HG03521 (cell line): ENCODE data around the gene TSNAXIP1.

Source experiments
- ATAC-seq: cut with Tn5 transposase; IDR thresholded peaks from one replicate; pipeline ENCODE4 v1.9.1; 2021; ENCODE audit warnings: mild to moderate bottlenecking, moderate library complexity; ENCODE audit not compliant: unreplicated experiment

Gene TSNAXIP1

DNA sequence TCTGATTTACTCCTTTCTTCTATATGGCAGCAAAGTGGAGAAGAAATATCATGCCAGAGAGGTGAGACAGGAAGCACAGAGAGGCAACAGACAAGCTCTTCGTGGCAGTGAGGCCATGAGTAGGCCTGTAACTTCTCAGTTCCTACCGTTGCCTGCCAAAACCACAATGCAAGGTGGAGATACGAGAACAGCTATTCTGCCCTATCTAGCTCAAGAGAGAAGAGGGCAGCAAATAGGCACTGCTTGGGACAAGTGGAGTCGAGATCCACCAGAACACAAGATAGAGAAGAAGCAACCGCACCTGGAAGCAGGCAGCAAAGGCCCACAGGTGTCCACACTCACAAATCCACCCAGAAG, 25.1 kb upstream of the TSNAXIP1 start:
- ATAC-seq, result no peak

DNA sequence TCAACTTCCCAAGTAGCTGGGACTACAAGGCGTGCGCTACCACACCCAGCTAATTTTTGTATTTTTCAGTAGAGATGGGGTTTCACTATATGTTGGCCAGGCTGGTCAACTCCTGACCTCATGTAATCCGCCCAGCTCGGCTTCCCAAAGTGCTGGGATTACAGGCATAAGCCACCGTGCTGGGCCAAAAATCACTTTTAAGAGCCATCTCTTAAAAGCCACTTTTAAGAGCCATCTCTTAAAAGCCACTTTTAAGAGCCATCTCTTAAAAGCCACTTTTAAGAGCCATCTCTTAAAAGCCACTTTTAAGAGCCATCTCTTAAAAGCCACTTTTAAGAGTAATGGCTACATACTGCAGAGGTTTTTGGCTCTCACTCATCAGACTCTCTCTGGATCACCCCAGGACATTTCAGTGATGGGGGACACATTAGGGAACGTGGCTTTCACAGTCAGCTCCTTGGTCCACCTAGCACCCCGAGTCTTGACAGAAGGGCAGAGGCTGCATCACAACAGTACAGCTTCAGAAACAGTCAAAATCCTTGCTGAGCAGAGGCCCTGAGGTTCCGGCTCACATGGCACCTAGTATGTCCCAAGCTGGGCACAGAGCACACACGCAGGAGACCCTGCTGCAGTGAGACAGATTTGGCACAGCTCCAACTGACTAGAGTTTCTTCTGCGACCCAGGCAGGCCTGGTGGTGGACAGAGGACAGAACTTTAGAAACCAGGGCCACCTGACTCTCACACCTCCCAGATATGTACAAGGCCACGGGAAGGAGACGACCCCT, 23.9 kb upstream of the TSNAXIP1 start:
- ATAC-seq, result no peak

DNA sequence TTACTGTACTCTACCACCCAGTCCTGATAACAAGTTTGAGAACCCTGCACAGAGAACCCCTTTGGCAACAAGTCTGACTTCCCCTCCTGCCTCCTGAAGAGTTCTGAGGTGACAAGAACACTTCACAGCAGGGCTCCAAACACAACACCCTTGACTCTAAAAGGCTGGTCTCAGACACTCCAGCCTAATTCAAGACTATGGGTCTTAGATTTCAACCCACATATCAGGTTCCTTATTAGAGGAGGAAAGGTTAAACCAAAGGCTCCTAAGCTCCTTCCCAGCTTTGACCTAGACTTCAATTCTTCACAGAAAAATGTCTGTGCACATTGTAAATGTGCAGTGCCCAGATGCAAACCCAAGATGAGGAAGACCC, 23.4 kb upstream of the TSNAXIP1 start:
- ATAC-seq, result no peak

DNA sequence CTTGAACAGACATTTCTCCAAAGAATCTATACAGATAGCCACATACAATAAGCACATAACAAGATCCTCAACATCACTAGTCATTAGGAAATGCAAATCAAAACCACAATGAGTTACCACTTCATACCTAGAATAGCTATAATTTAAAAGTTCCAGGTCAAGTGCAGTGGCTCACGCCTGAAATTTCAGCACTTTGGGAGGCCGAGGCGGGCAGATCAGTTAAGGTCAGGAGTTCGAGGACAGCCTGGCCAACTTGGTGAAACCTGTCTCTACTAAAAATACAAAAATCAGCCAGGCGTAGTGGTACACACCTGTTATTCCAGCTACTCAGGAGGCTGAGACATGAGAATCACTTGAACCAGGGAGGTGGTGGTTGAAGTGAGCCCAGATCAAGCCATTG, 20.2 kb upstream of the TSNAXIP1 start:
- no peak for ATAC-seq

DNA sequence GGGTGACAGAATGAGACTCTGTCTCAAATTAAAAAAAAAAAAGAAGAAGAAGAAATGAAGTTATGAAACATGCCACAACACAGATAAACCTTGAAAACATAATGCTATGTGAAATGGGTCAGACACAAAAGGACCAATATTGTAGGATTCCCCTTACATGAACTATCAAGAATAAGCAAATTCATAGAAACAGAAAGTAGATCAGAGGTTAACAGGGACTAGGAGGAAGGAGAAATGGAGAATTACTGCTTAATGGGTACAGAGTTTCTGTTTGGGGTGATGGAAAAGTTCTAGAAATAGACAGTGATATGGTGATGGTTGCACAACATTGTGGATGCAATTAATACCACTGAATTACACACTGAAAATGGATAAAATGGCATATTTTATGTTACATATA, 16.6 kb upstream of the TSNAXIP1 start:
- ATAC-seq, result no peak

DNA sequence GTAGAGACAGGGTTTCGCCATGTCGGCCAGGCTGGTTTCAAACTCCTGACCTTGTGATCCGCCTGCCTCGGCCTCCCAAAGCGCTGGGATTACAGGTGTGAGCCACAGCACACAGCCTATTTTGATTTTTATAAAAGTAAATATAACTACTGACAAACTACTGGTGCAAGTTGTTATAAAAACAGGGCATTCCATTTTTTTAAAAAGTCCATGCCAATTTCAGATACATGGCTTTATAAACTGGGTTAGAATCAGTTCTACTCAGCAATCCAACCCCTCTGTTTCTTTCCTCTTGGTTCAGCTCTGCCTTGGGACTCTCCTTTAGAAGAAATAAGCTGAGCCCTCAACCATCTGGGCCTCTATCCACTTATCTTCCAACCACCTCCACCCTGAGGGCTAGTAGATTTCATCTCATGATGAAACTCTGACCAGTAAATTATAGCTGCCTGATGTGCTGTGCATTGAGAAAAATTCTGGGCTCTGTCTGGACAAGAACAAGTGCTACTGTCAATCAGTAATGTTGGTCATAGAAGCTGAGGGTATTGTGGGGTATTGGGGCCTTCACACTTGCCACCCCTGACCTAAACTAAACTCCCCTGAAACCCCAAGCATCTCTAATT, 10.5 kb upstream of the TSNAXIP1 start:
- ATAC-seq, result no peak

DNA sequence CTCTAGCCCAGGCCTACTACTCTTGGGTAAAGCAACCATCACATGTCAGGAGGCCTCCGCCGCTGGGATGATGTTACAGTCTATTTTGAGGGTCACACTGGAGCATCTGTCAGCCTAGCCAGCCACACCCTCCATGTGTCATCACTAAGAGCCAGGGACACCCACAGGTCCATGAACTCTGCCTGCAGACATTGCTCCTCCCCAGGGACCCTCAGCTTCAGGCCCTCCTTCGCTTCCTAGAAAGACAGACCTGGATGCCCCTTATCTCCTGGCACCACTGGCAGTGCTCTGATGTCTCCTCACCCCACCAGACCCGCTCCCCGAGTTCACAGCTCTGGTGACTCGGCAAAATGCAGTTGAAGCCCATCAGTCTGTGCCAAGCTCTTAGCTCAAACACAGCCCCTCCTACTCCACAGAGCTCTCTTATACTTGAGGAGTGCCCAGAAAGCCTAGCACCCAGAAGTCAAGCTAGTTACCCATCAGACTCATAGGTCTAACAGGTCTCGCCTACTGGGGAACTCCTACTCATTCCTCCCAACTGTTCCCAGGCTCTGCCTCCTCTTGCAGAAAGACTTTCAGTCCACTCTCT, 6.3 kb upstream of the TSNAXIP1 start:
- ATAC-seq, result no peak

DNA sequence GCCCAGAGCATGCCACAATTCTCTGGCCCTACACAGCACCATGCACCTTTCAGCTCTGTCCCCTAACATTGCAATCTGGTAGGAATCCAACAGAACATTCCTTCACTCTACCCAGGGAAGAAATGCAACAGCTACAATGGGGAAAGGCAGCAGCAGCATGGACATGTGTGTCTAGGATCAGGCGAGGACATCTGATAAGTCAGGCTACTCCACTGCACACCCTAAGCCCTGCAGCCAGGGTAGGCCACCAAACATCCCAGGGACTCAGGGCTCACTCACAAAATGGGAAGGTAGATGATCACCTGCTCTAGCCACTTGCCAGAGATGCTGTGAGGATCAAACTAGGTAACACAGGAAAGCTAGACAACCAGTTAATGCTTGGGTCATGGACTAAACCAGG, 5.4 kb upstream of the TSNAXIP1 start:
- no peak for ATAC-seq

DNA sequence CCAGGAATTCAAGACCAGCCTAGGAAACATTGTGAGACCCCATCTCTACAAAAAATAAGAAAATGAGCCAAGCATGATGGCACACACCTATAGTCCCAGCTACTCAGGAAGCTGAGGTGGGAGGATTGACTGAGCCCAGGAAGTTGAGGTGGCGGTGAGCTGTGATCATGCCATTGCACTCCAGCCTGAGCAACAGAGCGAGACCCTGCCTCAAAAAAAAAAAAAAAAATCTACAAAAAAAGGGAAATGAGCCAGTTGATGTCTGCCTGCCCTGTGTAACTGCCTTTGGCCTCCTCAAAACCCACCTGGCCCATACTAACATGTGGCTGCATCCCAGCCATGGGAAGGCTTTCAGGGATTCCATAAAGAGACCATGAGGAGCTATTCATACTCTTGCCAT, 4.8 kb upstream of the TSNAXIP1 start:
- no peak for ATAC-seq

DNA sequence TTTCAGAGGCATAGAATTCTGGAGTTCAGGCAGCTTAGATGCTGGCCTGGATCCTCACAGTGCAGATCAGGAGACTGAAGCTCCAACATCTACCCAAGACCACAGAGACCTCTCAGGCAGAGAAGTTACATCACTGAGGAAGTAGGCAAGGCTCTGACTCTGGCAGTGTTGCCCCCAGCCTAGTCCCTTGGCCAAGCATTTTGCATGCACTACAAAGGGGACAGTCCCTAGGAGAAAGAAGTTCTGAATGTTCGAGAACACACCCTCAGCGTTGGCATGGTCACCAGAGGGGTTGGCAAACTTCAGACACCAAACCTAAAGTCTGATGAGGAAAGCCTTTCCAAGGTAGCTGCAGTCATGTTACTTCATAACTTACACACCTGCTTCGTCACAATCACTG, 2.8 kb upstream of the TSNAXIP1 start:
- no peak for ATAC-seq

DNA sequence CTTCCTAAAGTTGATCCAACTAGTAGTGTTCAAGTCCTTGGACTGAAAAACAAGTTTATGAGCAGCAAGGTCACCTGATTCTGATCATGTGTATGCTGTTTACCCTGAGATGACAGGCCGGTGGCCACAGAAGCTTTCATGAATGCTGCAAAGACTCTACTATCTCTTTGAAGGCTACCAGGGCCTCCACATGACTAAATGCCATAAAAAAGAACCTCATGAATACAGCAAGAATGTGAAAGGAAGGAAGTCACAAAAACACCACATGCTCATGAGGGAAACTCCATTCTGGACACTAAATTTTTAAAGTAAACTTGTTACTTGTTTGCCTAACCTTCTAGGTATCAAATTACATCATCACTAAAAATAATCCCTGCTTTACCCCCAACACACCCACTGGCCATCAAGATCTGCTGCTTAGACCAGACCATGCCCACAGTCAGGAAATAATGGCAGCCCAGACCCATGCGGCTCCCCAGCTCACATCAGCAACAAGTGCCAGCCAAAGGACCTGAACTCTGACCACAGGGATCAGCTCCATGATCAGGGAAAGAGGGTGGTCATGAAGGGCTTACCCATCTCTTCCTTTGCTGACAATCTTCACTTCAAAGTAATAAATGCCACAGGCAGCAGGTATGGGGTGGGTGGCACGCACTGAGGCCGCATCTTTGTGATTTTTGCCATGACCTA, 1.7 kb upstream of the TSNAXIP1 start:
- no peak for ATAC-seq

DNA sequence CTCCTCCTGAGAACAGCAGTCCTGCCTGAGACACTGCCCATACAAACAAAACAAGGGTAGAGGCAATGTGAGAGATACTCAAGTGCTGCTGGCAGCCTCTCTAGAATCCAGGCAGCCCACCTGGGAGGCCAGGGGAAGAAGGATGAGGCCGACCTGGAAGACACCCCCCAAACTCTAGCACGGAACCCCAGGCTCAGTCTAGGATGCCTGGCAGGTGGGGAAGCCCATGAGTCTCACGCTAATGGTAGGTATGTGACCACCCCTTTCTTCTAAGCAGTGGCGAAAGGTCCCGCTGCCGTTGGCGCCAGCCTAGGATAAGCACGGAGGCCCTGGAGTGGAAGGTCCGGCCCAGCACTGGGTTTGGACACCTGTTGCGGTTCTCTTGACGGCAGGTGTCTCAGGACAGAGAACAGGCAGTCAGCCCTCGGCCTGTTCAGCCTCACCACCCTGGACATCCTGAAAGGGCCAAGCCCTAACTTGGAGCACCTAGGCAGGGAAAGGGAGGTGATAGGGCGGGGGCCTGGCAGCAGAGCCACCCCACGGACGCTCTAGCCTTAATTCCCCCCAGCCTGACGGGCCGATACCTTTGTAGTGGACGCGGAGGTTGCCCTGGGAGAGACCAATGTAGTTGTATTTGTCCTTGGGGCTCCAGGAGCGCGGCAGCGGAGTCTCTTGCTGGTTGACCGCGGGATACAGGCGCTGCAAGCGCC, 816 bp upstream of the TSNAXIP1 start:
- no peak for ATAC-seq

DNA sequence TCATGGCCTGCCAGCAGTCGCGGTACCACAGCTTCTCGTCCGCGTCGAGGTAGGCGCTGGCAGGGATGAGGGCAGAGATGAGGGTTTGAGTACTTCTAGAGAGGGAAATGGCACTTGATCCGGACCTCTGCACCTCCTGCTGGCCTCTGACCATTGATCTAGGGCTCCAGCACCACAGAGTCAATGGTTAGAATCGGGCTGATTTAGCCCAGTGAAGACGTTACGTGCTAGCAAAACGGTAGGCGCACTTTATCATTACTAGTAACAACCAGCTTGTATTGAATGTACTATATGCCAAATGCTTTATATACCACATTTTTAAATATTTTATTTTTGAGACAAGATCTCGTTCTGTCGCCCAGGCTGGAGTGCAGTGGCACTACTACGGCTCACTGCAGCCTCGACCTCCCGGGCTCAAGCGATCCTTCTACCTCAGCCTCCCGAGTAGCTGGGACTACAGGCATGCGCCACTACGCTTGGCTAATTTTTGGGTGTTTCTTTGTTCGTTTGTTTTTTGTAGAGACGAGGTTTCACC, 526 bp downstream of the TSNAXIP1 start:
- ATAC-seq, result no peak

DNA sequence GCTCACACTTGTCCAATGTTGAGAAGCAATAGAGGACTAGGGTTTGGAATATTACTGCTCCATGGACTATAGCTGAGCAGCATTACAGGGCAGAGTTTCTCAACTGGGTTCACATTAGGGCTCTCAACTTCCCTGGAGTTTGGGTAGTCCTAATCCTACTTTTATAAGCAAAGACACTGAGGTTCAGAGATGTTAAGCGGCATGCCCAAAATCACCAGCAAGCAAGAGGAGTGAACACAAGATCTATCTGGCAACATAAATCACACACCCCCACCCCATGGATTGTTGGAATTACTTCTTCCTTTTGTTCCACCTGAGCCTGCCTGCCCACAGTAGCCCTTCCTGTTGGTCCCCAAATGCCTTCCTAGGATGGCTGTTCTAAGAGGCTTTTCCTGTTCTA, 5.2 kb downstream of the TSNAXIP1 start:
- no peak for ATAC-seq

DNA sequence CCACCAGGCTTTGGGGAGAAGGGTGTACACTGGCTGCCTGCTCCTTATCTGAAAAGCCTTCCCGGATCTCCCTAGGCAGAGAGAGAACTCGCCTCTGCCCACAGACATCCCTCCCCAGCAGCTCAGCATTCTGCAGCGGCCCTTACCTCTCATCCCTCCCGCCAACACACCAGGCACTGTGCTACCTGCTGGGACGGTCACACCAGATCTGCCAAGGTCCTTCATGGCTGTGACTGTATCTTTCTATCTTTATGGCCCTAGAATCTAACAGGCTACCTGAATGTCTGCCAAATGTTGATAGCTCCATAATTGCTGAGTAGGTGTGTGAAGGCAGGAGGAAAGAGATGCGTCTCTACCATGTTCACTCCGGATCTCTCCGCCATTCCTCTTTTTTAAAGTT, 7.9 kb downstream of the TSNAXIP1 start:
- ATAC-seq, result no peak

DNA sequence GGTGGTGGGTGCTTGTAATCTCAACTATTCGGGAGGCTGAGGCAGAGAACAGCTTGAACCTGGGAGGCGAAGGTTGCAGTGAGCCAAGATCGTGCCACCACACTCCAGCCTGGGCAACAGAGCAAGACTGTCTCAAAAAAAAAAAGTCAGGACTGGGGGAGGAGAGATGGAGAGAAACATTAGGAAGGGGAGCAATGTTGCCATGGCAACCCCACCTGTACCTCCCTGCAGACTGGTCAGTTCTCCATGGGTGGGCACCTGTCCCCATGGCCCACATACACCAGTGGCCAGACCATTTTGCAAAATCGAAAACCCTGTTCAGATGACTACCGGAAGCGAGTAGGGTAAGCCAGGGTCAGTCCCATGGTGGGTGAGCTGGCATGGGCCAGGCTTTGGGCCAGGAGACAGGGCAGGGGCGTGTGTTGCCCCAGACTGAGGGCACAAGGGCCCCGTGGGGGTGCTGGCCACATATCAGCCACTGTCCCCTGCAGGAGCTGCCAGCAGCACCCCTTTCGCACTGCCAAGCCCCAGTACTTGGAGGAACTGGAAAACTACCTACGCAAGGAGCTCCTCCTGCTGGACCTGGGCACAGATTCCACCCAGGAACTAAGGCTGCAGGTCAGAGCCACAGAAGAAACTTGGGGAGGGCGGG, 14.0 kb downstream of the TSNAXIP1 start:
- ATAC-seq, result no peak

DNA sequence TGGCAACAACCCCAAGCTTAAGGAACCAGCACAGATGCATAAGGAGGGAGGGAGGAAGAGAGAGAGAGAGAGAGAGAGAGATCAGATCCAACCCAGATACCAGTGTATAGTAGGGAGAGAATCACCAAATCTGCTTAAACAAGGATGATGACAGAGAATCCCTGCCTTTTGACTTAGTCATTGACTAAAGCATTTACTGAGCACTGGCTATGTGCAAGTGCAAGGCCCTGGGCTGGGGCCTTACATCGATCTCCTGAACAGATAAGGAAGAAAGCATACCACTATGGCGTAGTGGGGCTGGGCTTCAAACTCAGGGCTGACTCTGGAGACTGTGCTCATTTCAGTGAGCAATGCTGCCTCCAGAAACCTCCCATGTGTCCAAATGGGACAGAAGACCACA, 15.8 kb downstream of the TSNAXIP1 start:
- no peak for ATAC-seq

DNA sequence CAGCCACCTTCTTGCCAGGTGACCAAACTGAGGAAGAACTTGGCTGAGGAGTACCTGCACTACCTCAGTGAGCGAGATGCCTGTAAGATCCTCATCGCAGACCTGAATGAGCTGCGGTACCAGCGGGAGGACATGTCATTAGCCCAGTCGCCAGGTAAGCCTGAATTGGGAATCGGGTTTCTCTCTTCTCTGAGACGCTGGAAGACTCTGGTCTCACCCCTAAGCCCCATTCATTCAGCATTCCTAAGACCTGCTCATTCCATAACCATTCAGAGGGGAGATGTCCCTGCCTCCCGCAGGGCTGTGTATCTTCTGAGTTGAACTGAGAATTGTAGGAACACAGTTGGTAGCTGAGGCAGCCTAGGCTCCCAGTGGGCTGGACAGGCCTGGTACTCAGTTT, 18.4 kb downstream of the TSNAXIP1 start:
- ATAC-seq, result no peak

DNA sequence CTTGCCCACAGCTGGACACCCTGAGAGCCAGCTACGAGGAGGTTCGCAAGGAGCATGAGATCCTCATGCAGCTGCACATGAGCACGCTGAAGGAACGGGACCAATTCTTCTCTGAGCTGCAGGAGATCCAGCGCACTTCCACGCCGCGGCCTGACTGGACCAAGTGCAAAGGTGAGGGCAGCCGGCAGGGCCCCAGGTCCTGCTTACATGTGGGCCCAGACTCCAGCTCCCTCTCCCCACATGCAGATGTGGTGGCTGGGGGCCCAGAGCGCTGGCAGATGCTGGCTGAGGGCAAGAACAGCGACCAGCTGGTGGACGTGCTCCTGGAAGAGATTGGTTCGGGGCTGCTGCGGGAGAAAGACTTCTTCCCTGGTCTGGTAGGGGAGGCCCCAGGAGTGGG, 19.2 kb downstream of the TSNAXIP1 start:
- no peak for ATAC-seq

DNA sequence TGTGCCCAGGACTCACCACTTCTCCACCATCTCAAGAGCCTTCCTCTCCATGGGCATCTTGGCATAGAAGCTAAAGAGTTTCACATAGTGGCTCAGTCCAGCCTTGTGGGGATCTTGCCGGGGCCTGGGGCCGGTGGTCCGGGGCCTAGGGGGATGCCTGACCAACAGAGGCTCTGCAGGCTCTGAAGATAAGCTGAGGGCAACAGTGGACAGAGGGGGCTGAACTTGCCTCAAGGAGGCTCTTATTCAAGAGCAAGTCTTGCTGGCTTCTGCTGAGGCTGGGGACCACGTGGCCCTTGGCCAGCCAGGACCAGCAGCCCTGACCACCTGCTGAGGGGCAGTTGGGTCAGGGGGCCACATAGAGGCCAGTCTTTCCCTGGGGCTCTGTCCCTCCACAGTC, 22.0 kb downstream of the TSNAXIP1 start:
- ATAC-seq, result no peak

DNA sequence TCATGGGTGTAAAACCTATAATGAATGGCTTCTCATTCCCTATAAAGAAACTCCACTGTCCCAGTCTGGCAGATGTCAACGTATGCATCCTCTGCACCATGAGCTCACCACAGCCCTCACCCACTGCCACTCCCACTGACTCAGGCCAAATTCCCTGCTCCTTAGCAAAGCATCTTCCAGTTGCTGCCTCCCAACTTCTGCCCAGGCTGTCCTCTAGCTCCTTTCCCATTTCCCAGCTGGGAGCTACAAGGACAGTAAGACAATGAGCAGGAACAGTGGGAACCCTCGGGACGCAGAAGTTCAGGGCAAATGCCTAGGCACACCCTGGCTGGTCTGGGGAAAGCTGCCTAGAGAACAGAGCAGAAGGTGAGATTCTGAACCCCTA, 26.3 kb downstream of the TSNAXIP1 start:
- ATAC-seq, result no peak
